ENCODE results near the gene MYL12B.
"Not testable (repeated sequence)": the region's sequence is repeated elsewhere in the genome, so short reads cannot be mapped to it uniquely, and the experiment has no call there.

MYL12B gene

DNA sequence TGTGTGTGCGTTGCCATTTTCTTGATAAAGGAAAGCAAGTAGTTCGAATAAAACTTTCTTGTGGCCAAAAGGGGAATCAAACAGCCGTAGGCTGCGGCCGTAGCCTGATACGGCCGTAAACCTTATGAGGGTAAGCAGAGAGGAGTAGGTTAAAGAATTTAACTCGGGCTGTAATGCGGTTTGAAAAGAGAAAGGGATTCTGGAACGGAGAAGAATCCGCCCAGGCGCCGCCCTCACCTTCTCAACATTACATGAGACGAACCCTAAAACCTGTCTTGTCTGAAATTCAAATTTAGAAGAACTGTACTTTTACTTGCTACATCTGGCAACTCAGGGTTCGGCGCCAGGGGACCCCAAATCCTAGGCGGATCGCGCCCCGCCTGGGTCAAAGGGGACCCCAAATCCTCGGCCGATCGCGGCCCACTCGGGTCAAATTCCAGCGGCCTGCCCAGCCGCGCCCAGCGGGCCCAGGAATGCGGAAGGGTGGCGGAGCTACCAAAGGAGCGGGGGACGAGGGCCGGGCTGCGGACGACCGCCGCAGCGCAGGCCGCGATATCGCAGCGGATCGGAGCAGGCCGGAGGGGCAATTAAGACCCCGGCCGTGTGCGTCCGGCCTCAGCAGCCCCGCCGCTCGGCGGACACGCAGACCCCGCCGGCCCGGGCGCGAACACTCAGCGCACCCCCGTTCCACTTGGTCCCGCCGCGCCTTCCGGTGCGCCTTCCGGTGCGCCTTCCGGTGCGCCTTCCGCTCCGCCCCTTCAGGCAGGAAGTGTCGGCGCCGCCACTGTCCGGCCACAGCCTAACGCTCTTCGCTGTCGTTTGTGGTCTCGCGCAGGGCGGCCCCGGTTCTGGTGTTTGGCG lies at the start of gene MYL12B:
Gene MYL12B (plus strand): TSS at position 761 of the 861 bp plus-strand sequence. CDS start 10,766 bp downstream, outside the sequence.
- DNase-seq = peak; percentile 48 to 67

DNA sequence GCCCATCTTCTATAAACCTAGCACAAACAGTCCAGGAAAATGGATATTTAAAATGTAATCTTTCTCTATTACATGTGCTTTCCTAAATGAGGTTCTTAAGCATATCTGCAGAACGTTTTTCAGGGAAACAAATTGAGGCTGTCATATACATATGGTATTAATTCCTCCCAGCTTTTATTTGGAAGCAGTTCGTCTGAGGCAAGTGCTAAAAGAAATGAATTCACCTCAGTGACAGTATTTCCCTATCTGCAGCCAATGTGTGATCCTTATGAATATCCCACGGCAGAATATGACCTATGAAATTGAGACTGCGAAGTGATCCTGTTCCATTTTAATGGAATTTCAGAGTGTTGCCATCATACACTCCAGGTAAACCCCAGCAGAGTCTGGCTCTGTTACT lies 49.3 kb upstream of the MYL12B start:
- DNase-seq = no peak

DNA sequence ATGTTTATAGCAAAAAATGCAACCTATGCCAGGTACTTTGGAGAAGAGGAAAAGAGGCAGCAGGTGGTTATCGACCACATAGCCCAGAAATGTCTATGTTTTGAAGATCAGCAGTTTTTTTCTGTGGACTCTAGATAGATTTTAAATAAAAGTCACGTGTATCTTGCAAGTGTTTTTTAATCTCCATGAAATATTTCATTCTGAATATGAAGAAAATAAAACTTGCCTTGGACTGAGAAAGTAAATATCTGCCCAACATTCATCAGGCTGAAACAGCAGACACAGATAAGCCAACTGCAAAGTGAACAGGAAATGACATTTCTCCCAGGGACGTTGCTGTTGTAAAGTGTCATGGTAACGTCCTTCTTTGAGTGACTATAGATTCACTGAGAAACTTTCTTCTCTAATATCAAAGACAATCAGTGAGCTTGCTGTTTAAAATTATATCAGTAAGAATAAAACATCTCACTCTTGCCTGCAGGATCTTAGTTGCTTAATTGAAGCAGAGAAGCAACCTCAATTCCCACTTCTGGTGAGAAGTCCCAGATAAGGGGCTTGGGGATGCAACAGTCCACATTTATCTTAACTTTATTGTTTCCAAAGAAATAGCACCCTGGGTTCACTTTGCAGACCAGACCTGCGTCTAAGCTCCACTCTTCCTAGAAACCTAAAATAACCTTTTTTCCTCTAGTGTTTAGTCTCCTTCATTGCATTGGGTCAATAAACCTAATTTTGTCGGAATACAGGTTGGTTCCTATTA lies 48.5 kb upstream of the MYL12B start:
- no peak for DNase-seq

DNA sequence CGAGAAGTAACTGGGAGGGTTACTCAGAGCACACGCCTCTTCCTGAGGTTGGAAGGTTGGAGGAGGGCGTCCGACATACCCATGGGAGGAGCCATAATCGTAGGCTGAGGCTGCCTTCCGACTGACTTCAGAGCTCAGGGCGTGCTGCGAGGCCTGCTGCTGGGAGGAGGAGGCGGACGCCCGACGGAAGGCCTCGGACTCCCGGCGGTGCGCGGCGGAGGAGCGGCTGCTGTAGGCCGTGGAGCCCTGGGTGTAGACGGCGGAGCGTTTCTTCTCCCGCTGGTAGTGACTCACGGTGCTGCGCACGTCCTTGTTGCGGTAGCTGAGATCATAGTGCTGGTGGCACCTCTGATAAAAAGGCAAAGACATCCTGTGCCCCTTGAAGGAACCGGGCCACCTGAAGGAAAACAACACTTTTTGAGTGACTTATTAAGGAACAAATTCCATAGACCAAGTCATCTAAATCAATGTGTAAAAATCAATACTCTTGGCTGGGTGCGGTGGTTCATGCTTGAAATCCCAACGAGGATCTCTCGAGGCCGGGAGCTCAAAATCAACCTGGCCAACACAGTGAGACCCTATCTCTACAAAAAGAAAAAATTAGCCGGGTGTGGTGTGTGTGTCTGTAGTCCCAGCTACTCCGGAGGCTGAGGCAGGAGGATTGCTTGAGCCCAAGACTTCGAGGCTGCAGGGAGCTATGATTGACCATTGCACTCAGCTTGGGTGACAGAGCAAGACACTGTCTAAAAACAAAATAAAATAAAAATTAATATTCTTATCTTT lies 46.9 kb upstream of the MYL12B start:
- DNase-seq = no peak

GRCh38 chr18:3216987-3217386 lies 44.9 kb upstream of the MYL12B start:
- no peak for DNase-seq

DNA sequence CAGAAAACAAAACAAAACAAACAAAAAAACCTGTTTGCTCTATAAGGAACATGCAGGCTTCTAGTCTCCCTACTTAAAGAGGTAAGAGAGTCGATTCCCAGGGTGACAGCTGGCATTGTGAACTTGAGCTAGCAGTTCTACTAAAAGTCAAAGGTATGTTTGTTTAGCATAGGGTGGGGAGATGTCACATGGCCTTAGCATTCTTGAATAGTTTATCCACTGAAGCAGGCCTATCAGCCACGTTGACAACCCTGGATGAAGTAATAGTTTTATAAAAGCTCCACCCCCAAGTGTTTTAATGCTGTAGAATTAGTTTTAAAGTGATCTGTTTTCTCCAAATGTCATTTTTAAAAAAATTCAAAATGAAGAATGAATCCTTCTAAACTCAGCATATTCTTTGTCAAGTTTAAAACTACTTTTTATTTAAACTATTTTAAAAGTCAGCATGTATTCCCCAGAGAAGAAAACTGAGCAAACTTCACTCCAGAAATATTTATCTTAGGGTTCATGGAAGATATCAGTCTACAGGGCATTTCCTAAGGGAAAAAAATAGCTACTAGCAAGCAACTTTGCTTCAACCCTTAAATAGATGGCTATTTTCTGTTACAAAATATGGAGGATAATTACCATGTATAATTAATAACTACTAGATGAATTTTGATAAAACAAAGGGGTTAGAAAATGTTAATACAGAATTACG lies 43.8 kb upstream of the MYL12B start:
- no peak for DNase-seq

DNA sequence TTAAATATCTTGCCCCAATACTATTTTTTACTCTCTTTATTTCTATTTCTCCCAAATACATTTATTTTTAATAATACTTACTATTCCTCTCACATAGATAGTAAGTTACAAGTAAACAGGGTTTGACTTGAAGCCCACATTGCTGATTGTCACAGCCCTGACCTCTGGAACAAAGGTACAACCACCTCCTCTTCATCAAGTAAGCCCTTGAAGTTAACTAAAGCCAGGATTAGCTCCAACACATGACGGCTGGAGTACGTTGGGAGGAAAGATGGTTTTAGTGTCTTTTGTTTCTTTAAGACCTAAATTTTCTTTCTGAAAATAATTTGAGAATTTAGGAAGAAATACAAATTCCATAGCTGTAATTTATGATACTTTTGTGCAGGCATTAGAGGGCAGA lies 43.1 kb upstream of the MYL12B start:
- DNase-seq = no peak

DNA sequence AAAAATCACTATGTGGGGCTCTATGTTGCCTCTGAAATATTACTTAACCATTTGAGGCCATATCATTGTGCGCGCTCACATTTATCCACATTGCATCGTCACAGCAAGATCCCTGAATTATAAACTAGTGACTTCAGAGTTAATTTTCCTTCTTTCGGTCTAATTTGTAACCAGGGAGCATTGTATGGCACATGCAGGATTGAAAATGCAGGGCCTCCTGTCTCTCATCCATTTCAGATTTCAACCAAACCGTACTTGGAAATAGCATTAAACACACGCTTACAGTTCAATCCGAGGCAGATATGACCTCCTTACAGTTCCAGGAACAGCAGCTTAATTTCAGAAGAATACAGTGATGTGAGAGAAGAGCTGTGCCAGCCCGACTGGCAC lies 42.7 kb upstream of the MYL12B start:
- no peak for DNase-seq

DNA sequence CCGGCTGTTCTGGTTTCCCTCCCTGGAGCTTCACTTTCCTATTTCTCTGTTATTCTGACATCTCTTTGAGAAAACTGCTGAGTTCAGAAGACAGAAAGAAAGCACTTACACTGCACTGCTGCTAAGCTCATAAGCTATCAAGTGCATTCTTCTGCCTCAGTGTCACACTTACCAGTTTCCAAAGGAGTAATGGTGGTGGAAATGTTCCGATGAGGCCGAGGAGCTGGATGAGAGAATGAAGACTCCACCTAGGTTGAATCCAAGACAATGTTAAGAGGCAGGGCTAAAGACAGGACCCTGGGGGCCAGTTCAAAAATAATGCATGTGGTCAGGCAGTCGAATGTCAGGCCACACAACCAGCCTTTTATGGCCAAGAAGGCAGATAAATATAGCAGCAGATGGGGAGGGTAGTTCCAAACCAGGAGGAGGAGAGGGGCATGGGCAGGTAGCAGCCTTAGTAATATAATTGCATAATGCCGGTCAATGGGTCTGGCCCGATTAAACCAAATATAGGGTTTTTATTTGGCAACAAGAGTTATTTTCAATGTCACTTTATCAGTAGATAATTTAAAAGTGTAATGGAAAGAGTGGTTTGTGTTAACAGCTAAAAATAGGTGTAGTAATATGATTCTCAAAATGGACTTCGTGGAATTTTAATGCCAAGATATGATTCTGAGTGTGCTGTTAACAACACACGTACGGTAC lies 42.1 kb upstream of the MYL12B start, which contains the start of gene MYOM1:
Gene MYOM1 (minus strand): TSS at position 338 of the 705 bp plus-strand sequence. CDS start 4,745 bp downstream, outside the sequence.
- no peak for DNase-seq

DNA sequence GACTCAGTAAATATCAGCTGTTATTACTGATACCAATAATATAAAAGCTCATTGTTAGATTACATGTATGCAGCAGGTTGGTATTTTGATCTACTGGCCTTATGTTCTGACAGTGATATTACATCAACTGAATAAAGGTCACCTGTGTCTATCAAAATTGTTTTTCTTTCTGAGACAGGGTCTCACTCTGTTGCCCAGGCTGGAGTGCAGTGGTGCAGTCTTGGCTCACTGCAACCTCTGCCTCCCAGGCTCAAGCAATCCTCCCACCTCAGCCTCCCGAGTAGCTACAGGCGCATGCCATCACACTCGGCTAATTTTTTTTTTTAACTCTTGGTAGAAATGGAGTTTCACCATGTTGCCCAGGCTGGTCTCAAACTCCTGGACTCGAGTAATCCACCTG lies 41.1 kb upstream of the MYL12B start:
- DNase-seq = not testable (repeated sequence)

- DNase-seq = no peak
These were observed 40.4 kb upstream of the MYL12B start for GRCh38 chr18:3221496-3221895.

DNA sequence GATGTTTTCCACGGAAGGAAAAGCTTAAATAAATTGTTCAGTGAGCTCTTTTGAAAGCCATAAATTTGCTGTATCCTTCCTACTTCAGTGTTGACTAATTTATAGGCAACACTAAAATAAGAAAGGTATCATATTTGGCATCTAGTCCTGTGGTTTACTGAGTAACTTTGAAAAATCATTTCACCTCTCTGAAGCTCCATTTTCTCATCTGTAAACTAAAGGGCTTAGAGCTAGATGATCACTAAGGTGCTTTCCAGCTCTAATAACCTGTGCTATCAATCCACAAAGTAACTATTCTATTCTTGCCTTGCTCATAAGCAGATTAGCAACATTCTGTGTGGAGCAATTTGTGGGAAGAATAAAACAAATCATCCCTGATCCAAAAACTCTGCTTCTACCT lies 38.6 kb upstream of the MYL12B start:
- DNase-seq = no peak

GRCh38 chr18:3224223-3224622 lies 37.7 kb upstream of the MYL12B start:
- no peak for DNase-seq

- DNase-seq = no peak
These were observed 36.3 kb upstream of the MYL12B start for GRCh38 chr18:3225588-3225987.

GRCh38 chr18:3226048-3226447 lies 35.9 kb upstream of the MYL12B start:
- no peak for DNase-seq

DNA sequence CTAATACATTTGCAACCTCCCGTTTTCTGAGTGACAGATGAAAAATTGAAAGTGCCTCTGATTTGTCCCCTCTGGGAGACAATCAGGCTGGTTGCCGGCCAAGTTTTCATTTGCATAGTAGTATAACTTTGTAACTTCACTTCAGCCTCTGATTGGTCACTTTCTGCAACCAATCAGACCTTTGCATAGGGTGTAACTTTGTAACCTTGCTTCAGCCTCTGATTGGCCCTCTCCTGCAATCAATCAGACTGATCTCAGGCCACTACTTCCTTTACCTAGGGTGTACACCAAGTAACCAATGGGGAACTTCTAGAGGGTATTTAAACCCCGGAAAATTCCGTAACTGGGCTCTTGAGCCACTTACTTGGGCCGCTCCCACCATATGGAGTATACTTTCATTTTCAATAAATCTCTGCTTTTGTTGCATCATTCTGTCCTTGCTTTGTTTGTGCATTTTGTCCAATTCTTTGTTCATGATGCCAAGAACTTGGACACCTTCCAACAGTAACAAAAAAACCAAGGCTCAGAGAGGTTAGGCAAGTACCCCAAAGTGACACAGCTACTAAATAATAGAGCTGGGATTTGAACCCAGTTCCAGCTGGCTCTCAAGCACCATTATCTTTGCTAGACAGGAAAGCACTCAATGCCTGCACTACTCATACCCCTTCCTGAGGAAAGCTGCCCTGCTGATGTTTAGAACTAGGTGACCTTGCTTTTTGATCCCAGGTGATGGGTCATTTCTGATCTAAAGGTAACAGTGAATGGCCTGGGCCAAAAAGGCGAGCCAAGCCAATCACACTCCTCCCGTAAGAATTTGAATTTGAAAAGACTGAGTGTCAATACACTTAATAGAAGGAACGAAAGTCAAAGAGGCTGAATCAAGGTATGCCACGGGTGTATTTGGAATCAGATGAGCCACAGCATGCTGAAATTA lies 31.3 kb upstream of the MYL12B start:
- no peak for DNase-seq

- no peak for DNase-seq
These were observed 28.9 kb upstream of the MYL12B start for GRCh38 chr18:3233004-3233403.

GRCh38 chr18:3233433-3234168 lies 28.3 kb upstream of the MYL12B start:
- no peak for DNase-seq

DNA sequence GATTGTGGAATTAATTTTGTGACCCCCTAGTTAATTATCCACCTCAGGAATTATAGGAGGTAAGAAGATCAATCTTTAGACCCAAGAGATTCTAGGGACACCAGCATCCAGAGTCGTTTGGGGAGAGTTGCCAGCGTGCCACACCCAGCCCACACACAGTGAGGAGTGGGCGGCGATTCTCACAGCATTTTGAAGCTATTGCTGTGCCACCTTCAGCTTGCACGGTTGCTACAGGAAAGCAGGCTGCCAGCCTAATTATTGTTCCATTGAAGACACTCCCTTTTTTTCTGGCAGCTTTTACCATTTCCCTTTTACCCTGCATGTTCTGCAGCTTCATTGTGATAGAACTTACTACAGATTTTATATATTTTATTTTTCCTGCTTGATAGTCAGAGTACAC lies 27.5 kb upstream of the MYL12B start:
- DNase-seq = no peak

DNA sequence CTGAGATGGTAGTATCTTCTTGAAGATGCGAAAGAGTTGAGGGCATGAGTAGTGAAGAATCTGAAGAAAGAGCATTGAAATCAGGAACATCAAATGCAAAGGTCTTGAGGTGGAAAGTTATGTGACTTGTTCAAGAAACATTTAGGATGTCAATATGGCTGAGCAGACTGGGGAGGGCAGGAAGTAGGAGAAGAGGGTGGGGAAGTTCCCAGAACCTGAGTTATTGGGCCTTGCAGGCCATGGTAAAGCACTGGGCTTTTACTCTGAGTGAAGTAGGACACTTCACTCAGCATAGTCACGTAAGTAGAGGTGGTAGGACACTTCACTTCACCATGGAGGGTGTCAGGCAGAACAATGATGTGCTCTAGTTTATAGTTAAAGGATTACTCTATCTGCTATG lies 26.1 kb upstream of the MYL12B start:
- DNase-seq = no peak
